HepG2 (cell line): ENCODE results near the gene ARHGAP22. TPM values are rescaled to one million over a fixed set of nuclear protein-coding genes. Genes with fewer than 3 reads are reported as not detected.

Experiments
- ATAC-seq: fragments of 200-7000 bp; cut with Tn5 transposase; 3 replicates; pipeline ENCODE4 v1.9.1; 2020; ENCODE audit warnings: mild to moderate bottlenecking, moderate library complexity
- BruUV-seq: library from RNA; stranded (reverse); fragments of 400-500 nt; replicated peaks from 2 replicates; lab custom pipeline; 2021; lab: Mats Ljungman, UMichigan
- CTCF ChIA-PET: fragments of 300-600 bp; formaldehyde crosslinking; extraction: SDS; loops from one replicate; lab custom pipeline; 2021; ENCODE audit warnings: low total read pairs, inconsistent platforms, low intra/inter-chr PET ratio; lab: Yijun Ruan, JAX
- POLR2A ChIA-PET: fragments of 350-600 bp; sonication (Branson Sonifier 250); formaldehyde crosslinking; loops from one replicate; lab custom pipeline; 2020; ENCODE audit warnings: antibody characterized with exemption, inconsistent platforms; lab: Yijun Ruan, JAX
- DNase-seq: peaks from one replicate; pipeline ENCODE4 v3.0.0-alpha.2; 2015; ENCODE audit warnings: low spot score
- FAIRE-seq: peaks from 3 replicates; lab custom pipeline; 2011; peaks lifted over from hg19 to GRCh38; lab: Jason Lieb, UNC
- H2AFZ ChIP-seq: one replicate; pipeline ENCODE4 v1.6.1; 2011; ENCODE audit warnings: low read length, inconsistent platforms
- H3K27ac ChIP-seq: fragments of 300-600 bp; 3 replicates; pipeline ENCODE4 v1.8.0; 2011; ENCODE audit warnings: mixed run types, mild to moderate bottlenecking, mixed read lengths, low read length, inconsistent platforms; ENCODE audit not compliant: insufficient read depth; ENCODE audit errors: extremely low read length
- H3K27me3 ChIP-seq, 2 experiments: fragments of 200-600 bp in 1 of 2; 2 replicates in 1 of 2; 3 replicates in 1 of 2; pipeline versions ENCODE4 v1.6.0 to v1.8.0; 2011; ENCODE audit warnings: low read length in 2 of 2, mild to moderate bottlenecking in 2 of 2, moderate library complexity in 2 of 2, inconsistent platforms in 1 of 2; ENCODE audit not compliant: insufficient read depth in 2 of 2, control insufficient read depth in 1 of 2
- H3K36me3 ChIP-seq, 2 experiments: fragments of 200-600 bp in 1 of 2; replicated peaks in 1 of 2; 2 replicates in 1 of 2; 3 replicates in 1 of 2; pipeline versions ENCODE4 v1.5.1 to v1.8.0; 2011; ENCODE audit warnings: low read length in 2 of 2, inconsistent platforms in 1 of 2; ENCODE audit not compliant: insufficient read depth in 2 of 2, control insufficient read depth in 1 of 2
- H3K4me1 ChIP-seq: 2 replicates; pipeline ENCODE4 v1.5.1; 2012; ENCODE audit warnings: low read length, inconsistent platforms; ENCODE audit not compliant: insufficient read depth
- H3K4me2 ChIP-seq: 2 replicates; pipeline ENCODE4 v1.6.0; 2011; ENCODE audit warnings: low read depth, low read length, inconsistent platforms
- H3K4me3 ChIP-seq, 3 experiments: fragments of 200-600 bp in 1 of 3; sonication (generic), shearing (Covaris generic) in 1 of 3; replicated peaks in 1 of 3; 2 replicates each; pipeline ENCODE4 v1.5.1; 2011 to 2016; ENCODE audit warnings: low read length in 3 of 3, inconsistent platforms in 2 of 3, low read depth in 2 of 3, mild to moderate bottlenecking in 2 of 3, control low read depth in 1 of 3, mixed read lengths in 1 of 3; ENCODE audit not compliant: insufficient read depth in 1 of 3
- H3K79me2 ChIP-seq: one replicate; pipeline ENCODE4 v1.6.1; 2011; ENCODE audit warnings: low read length, inconsistent platforms; ENCODE audit not compliant: insufficient read depth
- H3K9ac ChIP-seq: 2 replicates; pipeline ENCODE4 v1.6.0; 2011; ENCODE audit warnings: mild to moderate bottlenecking, low read depth, low read length, inconsistent platforms; ENCODE audit not compliant: insufficient read depth
- H3K9me3 ChIP-seq: 2 replicates; pipeline ENCODE4 v1.5.1; 2012; ENCODE audit warnings: mild to moderate bottlenecking, low read length
- H4K20me1 ChIP-seq: 2 replicates; pipeline ENCODE4 v1.6.0; 2011; ENCODE audit warnings: inconsistent platforms, mild to moderate bottlenecking, low read length, moderate library complexity; ENCODE audit not compliant: insufficient read depth
- CBX2 ChIP-seq, 2 experiments: fragments of 200-600 bp in 1 of 2; sonication (generic); formaldehyde crosslinking in 1 of 2; IDR thresholded peaks; 2 replicates each; pipeline versions ENCODE4 v1.7.0 to v1.8.1; 2018 to 2022; ENCODE audit warnings: low read depth in 2 of 2, low read length in 1 of 2, mild to moderate bottlenecking in 1 of 2, missing genetic modification reagents in 1 of 2
- FOXK1 ChIP-seq: sonication (generic); formaldehyde crosslinking; IDR thresholded peaks from 2 replicates; pipeline ENCODE4 v1.4.0; 2020; ENCODE audit warnings: low read depth, missing genetic modification reagents, borderline replicate concordance
- HOMEZ ChIP-seq: IDR thresholded peaks from 2 replicates; pipeline ENCODE4 v1.6.1; 2016; ENCODE audit warnings: low read depth
- POLR2AphosphoS5 ChIP-seq: IDR thresholded peaks from 2 replicates; pipeline ENCODE4 v1.6.1; 2012; ENCODE audit warnings: low read depth, low read length
- TCF7 ChIP-seq: sonication (generic); IDR thresholded peaks from 2 replicates; pipeline ENCODE4 v1.6.1; 2016; ENCODE audit warnings: antibody characterized with exemption, low read depth
- ZBTB14 ChIP-seq: sonication (generic); formaldehyde crosslinking; IDR thresholded peaks from 2 replicates; pipeline ENCODE4 v1.4.0; 2020; ENCODE audit warnings: missing genetic modification reagents
- ZNF430 ChIP-seq: sonication (generic); formaldehyde crosslinking; IDR thresholded peaks from 2 replicates; pipeline ENCODE4 v1.9.0; 2021; ENCODE audit warnings: mild to moderate bottlenecking, missing genetic modification reagents
- WGBS: methylation state at CpG from one replicate; pipeline ENCODE4 v1.1.6; 2017; ENCODE audit warnings: low lambda C conversion rate; 5-methylcytosine and 5-hydroxymethylcytosine counted together
- in situ Hi-C: cut with HindIII; loops from 2 replicates; pipeline ENCODE4 v1.10.0; 2017; ENCODE audit warnings: low pct_unique_long_range_greater_than_20kb; ENCODE audit not compliant: extremely low pct_ligation_motif_present
- intact Hi-C: fragments of 100-400 bp; cut with micrococcal nuclease; formaldehyde crosslinking; loops from one replicate; pipeline ENCODE4 v1.10.0; 2022; ENCODE audit not compliant: unreplicated experiment
- polyA plus RNA-seq, 8 experiments: library from polyadenylated mRNA; depleted of rRNA in 3 of 8; stranded (reverse) in 7 of 8; unstranded in 1 of 8; fragments of >200 nt; fragmentation: Illumina TruSeq in 4 of 8; extraction: Trizol in 4 of 8; gene quantifications; 2 replicates each; pipeline versions ENCODE4 v1.2.1 to v1.2.3, GENCODE V29; 2011 to 2016; ENCODE audit warnings: low read depth in 4 of 8, missing spikeins in 1 of 8, mixed read lengths in 1 of 8; ENCODE audit not compliant: insufficient read depth in 1 of 8
- total RNA-seq, 5 experiments: library from RNA; depleted of rRNA; stranded (reverse); fragments of >200 nt; fragmentation: Illumina TruSeq; extraction: Trizol; gene quantifications; 2 replicates each; pipeline ENCODE4 v1.2.3, GENCODE V29; 2016; ENCODE audit warnings: low read depth in 1 of 5
- TF ChIP-seq, protein P1 (sequence below): sonication (generic); formaldehyde crosslinking; IDR thresholded peaks from 2 replicates; pipeline ENCODE4 v1.5.0; 2020; ENCODE audit warnings: mild to moderate bottlenecking, missing genetic modification reagents, moderate library complexity
- TF ChIP-seq, protein P2 (sequence below): conservative IDR thresholded peaks from 2 replicates; pipeline ENCODE4 v1.6.1; 2018; ENCODE audit warnings: missing genetic modification reagents

ARHGAP22 gene
- total and polyA plus RNA-seq, 2 of the 13 experiments (the other 11 are each of a cell fraction or from before 2014, with no cell fraction given), result 0.08 to 0.38 TPM

- no peak for TF ChIP-seq POLR2AphosphoS5
- no peak for TF ChIP-seq ZNF430 (CRISPR knock-in tag)
Measured at GRCh38 chr10:48533951-48534720, 70.7 kb downstream of the ARHGAP22 start (continued).

- Histone ChIP-seq H3K9ac (no peak overlapping the region), H3K4me1 (no peaks in the 10 kb centered on the region), H3K36me3 (no peaks in the 10 kb centered on the region), H3K27ac (no peak overlapping the region), H3K79me2 (no peaks in the 10 kb centered on the region), H3K4me3 (no peak overlapping the region), H3K9me3 (no peaks in the 10 kb centered on the region), H4K20me1 (no peaks in the 10 kb centered on the region), H2AFZ (no peak overlapping the region), H3K4me2 (no peak overlapping the region), H3K27me3 (peaks cover 0 to 9% of the 10 kb centered on the region in 2 experiments; a peak in 1 of 5 replicates)
- DNase-seq (no peak), ATAC-seq (no peak), FAIRE-seq (no peak)
- 56% methylated on average over 3 of the region's 3 CpGs for WGBS
- CTCF ChIA-PET, result no interaction called here
- BruUV-seq, result no TSS peak
- in situ Hi-C loops, result no loop called here
- POLR2A ChIA-PET, result no interaction called here
- intact Hi-C loops, result no loop called here
- no peak for TF ChIP-seq CBX2 (IDR thresholded peaks at IDR 0.05; ENCODE audit: low read depth, low read length)
- no peak for TF ChIP-seq CBX2 (CRISPR knock-in tag; IDR thresholded peaks at IDR 0.05; ENCODE audit: low read depth)
- TF ChIP-seq ZBTB14 (CRISPR knock-in tag), result no peak
- no peak for TF ChIP-seq FOXK1
- TF ChIP-seq, protein P1, sequence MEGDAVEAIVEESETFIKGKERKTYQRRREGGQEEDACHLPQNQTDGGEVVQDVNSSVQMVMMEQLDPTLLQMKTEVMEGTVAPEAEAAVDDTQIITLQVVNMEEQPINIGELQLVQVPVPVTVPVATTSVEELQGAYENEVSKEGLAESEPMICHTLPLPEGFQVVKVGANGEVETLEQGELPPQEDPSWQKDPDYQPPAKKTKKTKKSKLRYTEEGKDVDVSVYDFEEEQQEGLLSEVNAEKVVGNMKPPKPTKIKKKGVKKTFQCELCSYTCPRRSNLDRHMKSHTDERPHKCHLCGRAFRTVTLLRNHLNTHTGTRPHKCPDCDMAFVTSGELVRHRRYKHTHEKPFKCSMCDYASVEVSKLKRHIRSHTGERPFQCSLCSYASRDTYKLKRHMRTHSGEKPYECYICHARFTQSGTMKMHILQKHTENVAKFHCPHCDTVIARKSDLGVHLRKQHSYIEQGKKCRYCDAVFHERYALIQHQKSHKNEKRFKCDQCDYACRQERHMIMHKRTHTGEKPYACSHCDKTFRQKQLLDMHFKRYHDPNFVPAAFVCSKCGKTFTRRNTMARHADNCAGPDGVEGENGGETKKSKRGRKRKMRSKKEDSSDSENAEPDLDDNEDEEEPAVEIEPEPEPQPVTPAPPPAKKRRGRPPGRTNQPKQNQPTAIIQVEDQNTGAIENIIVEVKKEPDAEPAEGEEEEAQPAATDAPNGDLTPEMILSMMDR, result no peak
- TF ChIP-seq, protein P2, sequence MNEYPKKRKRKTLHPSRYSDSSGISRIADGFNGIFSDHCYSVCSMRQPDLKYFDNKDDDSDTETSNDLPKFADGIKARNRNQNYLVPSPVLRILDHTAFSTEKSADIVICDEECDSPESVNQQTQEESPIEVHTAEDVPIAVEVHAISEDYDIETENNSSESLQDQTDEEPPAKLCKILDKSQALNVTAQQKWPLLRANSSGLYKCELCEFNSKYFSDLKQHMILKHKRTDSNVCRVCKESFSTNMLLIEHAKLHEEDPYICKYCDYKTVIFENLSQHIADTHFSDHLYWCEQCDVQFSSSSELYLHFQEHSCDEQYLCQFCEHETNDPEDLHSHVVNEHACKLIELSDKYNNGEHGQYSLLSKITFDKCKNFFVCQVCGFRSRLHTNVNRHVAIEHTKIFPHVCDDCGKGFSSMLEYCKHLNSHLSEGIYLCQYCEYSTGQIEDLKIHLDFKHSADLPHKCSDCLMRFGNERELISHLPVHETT (CRISPR knock-in tag), result no peak
- no peak for TF ChIP-seq TCF7
- TF ChIP-seq HOMEZ (CRISPR knock-in tag), result no peak
Measured at GRCh38 chr10:48533540-48533939, 71.3 kb downstream of the ARHGAP22 start.
